GM20431 (cell line): ENCODE data around the gene KCNK1.

Source experiments
- in situ Hi-C: fragments of 300-500 bp; cut with MseI, MboI; formaldehyde crosslinking; loops from one replicate; pipeline ENCODE4 v1.15.0; 2020; ENCODE audit warnings: low sequenced_read_pairs; ENCODE audit not compliant: unreplicated experiment

KCNK1 gene

DNA sequence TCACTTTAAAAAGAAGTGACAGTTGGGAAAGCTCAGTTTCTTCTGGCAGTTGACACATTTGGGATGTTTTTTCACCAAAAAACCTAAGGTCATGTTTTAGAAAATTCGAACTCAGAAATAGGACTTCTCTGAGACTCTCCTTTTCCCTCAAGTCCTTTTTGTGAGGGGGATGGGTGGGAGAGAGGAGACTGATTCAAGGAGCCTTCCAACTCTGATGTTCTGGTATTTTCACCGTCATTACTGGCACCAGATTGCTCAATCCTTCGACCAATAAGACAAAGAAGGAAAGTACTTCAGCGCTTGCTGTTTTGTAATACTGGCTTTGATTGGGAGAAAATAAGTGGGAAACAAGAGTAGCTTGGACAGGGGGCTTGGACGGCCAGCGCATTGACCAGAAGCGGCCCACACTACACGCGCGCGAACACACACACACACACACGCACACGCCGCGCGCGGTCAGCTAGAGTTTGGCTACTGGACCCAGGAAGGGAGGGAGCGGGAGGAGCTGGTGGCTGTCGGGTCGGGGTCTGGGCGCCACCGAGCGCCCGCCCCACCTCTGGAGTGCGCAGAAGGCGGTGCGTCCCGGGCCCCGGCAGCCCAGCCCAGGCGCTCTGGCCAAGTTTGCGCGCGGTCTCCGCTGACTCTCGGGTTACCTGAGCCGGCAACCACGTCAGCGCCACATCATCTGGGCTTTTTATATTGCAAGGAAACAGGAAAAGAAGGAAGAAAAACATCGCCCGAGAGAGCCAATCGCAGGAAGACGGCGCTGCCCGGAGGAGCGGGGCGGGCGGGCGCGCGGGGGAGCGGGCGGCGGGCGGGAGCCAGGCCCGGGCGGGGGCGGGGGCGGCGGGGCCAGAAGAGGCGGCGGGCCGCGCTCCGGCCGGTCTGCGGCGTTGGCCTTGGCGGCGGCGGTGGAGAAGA is at the start of gene KCNK1:
KCNK1 (plus strand) TSS at position 855 of the 921 bp plus-strand sequence; CDS start at position 921, 66 bp downstream.
- in situ Hi-C loops = no loop called here

GRCh38 chr1:233565313-233565712 is 48.6 kb upstream of the KCNK1 start:
- in situ Hi-C loops = no loop called here

GRCh38 chr1:233566886-233567285 is 47.0 kb upstream of the KCNK1 start:
- in situ Hi-C loops = no loop called here

GRCh38 chr1:233569636-233570035 is 44.3 kb upstream of the KCNK1 start:
- in situ Hi-C loops = no loop called here

- in situ Hi-C loops = no loop called here
Observed at GRCh38 chr1:233570216-233570615, 43.7 kb upstream of the KCNK1 start.

- in situ Hi-C loops = no loop called here
Observed at GRCh38 chr1:233570706-233571105, 43.2 kb upstream of the KCNK1 start.

DNA sequence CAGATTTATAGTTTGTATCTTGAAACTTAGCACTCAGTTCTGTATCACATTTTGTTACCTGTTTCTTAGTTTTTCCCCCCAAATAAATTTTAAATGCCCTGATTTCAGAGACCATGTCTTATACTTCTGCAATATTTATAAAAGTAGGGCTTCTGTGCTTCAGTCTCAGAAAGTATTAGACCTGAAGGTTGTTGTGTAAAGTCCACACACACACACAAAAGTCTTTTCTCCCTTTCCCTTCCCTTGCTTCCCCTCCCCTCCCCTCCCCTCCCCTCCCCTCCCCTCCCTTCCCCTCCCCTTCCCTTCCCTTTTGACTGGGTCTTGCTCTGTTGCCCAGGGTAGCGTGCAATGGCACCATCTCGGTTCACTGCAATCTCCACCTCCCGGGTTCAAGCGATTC is 41.0 kb upstream of the KCNK1 start:
- in situ Hi-C loops = no loop called here

DNA sequence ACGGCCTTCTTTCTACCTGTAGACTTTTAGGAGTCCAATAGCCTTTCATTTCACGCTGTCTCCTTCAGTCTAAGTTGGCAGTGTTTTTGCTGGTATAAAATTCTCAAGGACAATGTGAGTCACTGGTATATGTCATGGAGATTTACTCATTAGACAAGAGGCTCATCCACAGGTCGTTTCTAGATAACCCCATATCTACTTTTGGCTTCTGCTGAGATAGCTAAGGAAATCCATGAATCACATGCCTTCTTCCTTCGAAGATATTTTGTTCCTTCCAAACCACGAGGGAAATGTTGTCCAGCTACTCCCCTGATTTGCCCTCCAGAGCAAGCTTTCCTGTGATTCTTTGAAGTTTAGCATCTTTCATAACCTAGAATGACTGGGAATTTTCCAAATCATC is 38.5 kb upstream of the KCNK1 start:
- in situ Hi-C loops = no loop called here

GRCh38 chr1:233582439-233582838 is 31.5 kb upstream of the KCNK1 start:
- in situ Hi-C loops = no loop called here

DNA sequence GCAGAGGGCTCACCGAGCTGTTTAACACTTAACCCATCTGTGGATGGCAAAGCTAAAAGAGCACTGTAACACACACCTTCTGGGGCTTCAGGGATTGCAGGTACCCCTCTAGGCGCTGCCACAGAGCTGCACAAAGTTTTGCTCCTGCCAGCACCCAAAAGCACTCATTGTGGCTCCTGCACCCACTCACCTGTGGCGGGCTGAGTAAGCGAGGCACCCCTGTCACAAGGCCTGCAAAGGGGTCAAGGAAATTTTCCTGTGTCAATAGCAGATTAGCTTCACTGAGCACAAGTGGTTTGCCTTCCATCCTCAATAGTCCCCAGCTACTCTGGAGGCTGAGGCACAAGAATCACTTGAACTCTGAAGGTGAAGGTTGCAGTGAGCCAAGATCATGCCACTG is 29.5 kb upstream of the KCNK1 start:
- in situ Hi-C loops = no loop called here

DNA sequence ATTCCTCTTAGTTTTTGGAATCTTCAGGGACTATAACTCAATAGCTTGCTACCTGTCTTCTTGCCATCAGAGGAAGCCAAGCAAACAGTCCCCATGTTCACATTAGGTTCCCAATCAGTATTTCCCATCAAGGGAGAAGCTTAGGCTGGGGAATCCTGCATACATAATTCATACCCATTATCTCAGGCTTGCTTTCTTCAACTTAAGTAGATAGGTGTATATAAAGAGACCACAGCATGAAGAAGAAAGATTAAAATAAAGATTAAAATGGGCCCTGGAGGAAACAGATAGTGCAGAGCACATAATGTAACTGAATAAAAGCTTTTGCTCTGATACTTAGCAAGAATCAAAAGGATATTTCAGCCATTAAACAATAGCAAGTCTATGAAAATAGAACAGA is 29.0 kb upstream of the KCNK1 start:
- in situ Hi-C loops = no loop called here

DNA sequence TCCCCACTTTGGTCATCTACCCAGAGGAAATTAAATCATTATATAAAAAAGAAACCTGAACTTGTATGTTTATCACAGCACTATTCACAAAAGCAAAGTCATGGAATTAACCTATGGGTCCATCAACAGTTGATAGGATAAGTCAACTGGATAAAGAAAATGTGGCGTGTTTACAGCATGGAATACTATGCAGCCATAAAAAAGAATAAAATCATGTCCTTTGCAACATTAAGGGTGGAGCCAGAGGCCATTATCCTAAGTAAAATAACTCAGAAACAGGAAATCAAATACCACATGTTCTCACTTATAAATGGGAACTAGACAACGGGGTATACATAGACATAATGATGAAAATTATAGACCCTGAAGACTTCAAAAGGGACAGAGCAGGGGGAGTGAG is 27.6 kb upstream of the KCNK1 start:
- in situ Hi-C loops = no loop called here

- in situ Hi-C loops = no loop called here
Observed at GRCh38 chr1:233587196-233587595, 26.7 kb upstream of the KCNK1 start.

GRCh38 chr1:233587958-233588799 is 25.7 kb upstream of the KCNK1 start:
- in situ Hi-C loops = no loop called here

DNA sequence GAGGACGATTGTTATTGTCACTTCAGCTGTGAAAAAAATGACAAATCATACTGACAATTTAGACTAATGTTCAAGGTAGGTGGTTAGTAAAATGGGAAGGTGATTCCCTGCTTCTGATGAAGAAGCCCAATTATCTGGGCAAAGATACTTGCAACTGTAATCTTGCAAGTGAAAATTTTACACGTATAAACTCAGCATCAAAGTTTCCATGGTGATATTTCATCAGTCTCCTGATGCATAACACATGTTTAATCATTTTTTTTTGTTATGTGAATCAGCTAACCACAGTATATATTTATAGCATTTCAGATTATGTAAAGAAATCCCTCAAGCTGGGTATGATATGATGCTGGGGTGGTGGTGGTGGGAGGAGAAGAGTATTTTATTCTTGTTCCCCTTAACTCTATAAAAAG is 16.4 kb upstream of the KCNK1 start:
- in situ Hi-C loops = no loop called here

DNA sequence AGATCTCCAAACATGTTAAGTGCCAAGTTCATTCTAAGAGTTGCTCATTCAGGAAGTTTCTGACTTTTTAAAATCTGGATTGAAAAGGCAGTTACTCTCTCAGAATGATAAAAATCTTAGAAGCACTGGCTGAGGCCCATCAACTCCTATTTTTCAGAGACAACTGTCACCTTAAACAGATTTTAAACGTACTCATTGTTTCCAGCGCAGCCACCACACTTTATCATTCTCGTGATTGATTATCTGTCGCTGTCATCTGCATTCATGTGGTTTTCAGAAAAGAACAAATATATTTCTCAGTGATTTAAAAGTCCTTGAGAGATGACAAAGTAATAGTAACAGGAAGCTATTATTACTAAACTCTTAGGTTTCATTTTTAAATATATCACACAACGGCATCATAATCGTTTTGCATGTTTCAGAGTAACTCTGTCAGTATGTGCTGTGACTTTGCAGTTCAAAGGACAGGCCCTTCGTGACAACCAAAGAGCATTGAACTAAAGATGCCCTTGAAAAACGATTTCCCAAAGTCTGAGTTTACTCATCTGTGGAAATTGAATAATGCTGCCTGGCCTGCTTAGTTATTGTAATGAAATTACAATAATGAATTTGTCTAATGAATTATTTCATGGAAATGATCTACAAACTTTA is 14.9 kb upstream of the KCNK1 start:
- in situ Hi-C loops = no loop called here

- in situ Hi-C loops = no loop called here
Observed at GRCh38 chr1:233599542-233600073, 14.3 kb upstream of the KCNK1 start.

GRCh38 chr1:233600488-233600887 is 13.4 kb upstream of the KCNK1 start:
- in situ Hi-C loops = no loop called here

DNA sequence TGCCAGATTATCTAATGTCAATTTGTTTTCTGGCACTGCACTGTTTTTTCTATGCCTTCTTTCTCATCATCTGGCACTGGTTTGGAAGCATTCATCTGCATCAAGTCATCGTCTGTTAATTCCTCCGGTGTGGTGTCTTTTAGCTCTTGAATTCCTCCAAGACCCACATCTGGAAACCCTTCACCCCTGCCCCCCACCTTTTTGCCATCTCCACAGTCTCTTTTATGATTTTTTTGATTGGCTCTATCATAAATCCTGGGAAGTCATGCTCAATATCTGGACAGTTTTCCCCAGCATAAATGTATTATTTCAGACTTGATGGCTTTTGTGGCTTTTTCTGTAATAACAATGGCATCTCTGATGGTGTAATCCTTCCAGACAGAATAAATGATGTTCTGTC is 10.4 kb upstream of the KCNK1 start:
- in situ Hi-C loops = no loop called here

DNA sequence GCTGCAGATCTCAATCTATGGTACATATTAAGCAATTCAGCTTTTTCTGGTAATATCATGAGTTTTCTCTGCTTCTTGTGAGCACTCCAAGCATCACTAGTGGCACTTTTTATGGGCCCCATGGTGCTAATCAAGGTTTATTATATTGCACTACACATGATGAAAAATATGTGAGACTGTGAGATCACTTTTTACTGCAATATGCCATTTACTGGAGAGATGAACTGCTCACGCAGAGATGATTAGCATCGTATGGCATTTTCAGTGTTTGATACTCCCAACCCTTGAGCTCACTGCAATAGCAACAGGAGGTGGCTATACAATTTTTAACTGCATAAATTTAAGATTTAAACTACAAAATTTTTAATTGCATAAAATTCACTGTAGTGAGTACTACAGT is 8.7 kb upstream of the KCNK1 start:
- in situ Hi-C loops = no loop called here
